GM12878 (cell line): Measurements from ENCODE around the gene RDH5. TPM values are rescaled to one million over a fixed set of nuclear protein-coding genes. Genes with fewer than 3 reads are reported as not detected.

Source experiments
- ATAC-seq: fragments of 200-7000 bp; cut with Tn5 transposase; 3 replicates; pipeline ENCODE4 v1.9.1; 2020; ENCODE audit warnings: mild to moderate bottlenecking, moderate library complexity
- BruUV-seq: library from RNA; stranded (reverse); fragments of 400-500 nt; replicated peaks from 2 replicates; lab custom pipeline; 2021; lab: Mats Ljungman, UMichigan
- CTCF ChIA-PET: fragments of 300-600 bp; sonication (Branson Sonifier 250); formaldehyde crosslinking; extraction: SDS; loops from one replicate; lab custom pipeline; 2021; ENCODE audit warnings: inconsistent platforms; lab: Yijun Ruan, JAX
- POLR2A ChIA-PET: fragments of 350-600 bp; formaldehyde crosslinking; extraction: SDS; loops from one replicate; lab custom pipeline; 2021; ENCODE audit warnings: inconsistent platforms; lab: Charles Lee
- RAD21 ChIA-PET: fragments of 300-600 bp; sonication (Branson Sonifier 250); formaldehyde crosslinking; loops from one replicate; lab custom pipeline; 2023; ENCODE audit warnings: antibody characterized with exemption; ENCODE audit not compliant: unreplicated experiment; lab: Charles Lee
- SMC1A ChIA-PET: fragments of 300-600 bp; sonication (Branson Sonifier 250); formaldehyde crosslinking; loops from one replicate; lab custom pipeline; 2023; ENCODE audit not compliant: unreplicated experiment, uncharacterized antibody; lab: Charles Lee
- DNase-seq: peaks from one replicate; pipeline ENCODE4 v3.0.0-alpha.2; 2011; ENCODE audit warnings: low read depth, low spot score
- FAIRE-seq: peaks from 3 replicates; lab custom pipeline; 2011; peaks lifted over from hg19 to GRCh38; lab: Jason Lieb, UNC
- H2AFZ ChIP-seq: 2 replicates; pipeline ENCODE4 v1.6.0; 2011; ENCODE audit warnings: low read depth, low read length, control low read depth; ENCODE audit not compliant: control insufficient read depth
- H3K27ac ChIP-seq: 2 replicates; pipeline ENCODE4 v1.5.1; 2011; ENCODE audit warnings: control low read depth; ENCODE audit not compliant: control insufficient read depth, insufficient read depth
- H3K27me3 ChIP-seq, 2 experiments: replicated peaks in 1 of 2; 2 replicates each; pipeline versions ENCODE4 v1.6.0 to v1.6.1; 2011; ENCODE audit warnings: low read length in 1 of 2; ENCODE audit not compliant: control insufficient read depth in 2 of 2, insufficient read depth in 2 of 2
- H3K36me3 ChIP-seq, 2 experiments: 2 replicates each; pipeline ENCODE4 v1.5.1; 2011; ENCODE audit warnings: low read length in 1 of 2; ENCODE audit not compliant: control insufficient read depth in 2 of 2, insufficient read depth in 2 of 2
- H3K4me1 ChIP-seq: 2 replicates; pipeline ENCODE4 v1.6.1; 2011; ENCODE audit warnings: mild to moderate bottlenecking, low read length, moderate library complexity, mixed read lengths; ENCODE audit not compliant: control insufficient read depth, insufficient read depth
- H3K4me2 ChIP-seq: 2 replicates; pipeline ENCODE4 v1.6.0; 2011; ENCODE audit warnings: control low read depth; ENCODE audit not compliant: control insufficient read depth, insufficient read depth
- H3K4me3 ChIP-seq: fragments of 200-600 bp; sonication (generic); 2 replicates; pipeline ENCODE4 v1.5.1; 2016
- H3K79me2 ChIP-seq: 2 replicates; pipeline ENCODE4 v1.6.0; 2011; ENCODE audit warnings: low read length; ENCODE audit not compliant: control insufficient read depth, insufficient read depth
- H3K9ac ChIP-seq: 2 replicates; pipeline ENCODE4 v1.8.0; 2011; ENCODE audit warnings: low read length, control low read depth, mixed read lengths; ENCODE audit not compliant: control insufficient read depth, insufficient read depth
- H3K9me3 ChIP-seq: replicated peaks from 3 replicates; pipeline ENCODE4 v1.5.1; 2011; ENCODE audit warnings: mild to moderate bottlenecking, low read length; ENCODE audit not compliant: control insufficient read depth, insufficient read depth
- H4K20me1 ChIP-seq: 2 replicates; pipeline ENCODE4 v1.6.0; 2011; ENCODE audit not compliant: control insufficient read depth, insufficient read depth
- CBX3 ChIP-seq: fragments of 200-600 bp; sonication (generic); IDR thresholded peaks from 2 replicates; pipeline ENCODE4 v1.6.1; 2016; ENCODE audit warnings: low read depth, borderline replicate concordance
- EP300 ChIP-seq, 2 experiments: fragments of 150-350 bp in 1 of 2; IDR thresholded peaks; 2 replicates each; pipeline ENCODE4 v1.6.1; 2011 to 2012; ENCODE audit warnings: low read depth in 2 of 2, low read length in 2 of 2, borderline replicate concordance in 1 of 2, improper control_type of control experiment in 1 of 2, inconsistent platforms in 1 of 2; ENCODE audit not compliant: control insufficient read depth in 1 of 2
- GABPA ChIP-seq: IDR thresholded peaks from 2 replicates; pipeline ENCODE4 v1.6.1; 2014; ENCODE audit warnings: antibody characterized with exemption, low read depth, mild to moderate bottlenecking, inconsistent platforms
- IKZF1 ChIP-seq: fragments of 450-650 bp; conservative IDR thresholded peaks from 2 replicates; pipeline ENCODE4 v1.6.1; 2017; ENCODE audit warnings: antibody characterized with exemption, mild to moderate bottlenecking
- NFYA ChIP-seq: IDR thresholded peaks from 2 replicates; pipeline ENCODE4 v1.6.1; 2011; ENCODE audit warnings: low read depth, mild to moderate bottlenecking, low read length, improper control_type of control experiment, borderline replicate concordance
- PBX3 ChIP-seq: IDR thresholded peaks from 2 replicates; pipeline ENCODE4 v1.6.1; 2011; ENCODE audit warnings: mild to moderate bottlenecking, low read depth, low read length, moderate library complexity; ENCODE audit not compliant: insufficient replicate concordance
- SMAD5 ChIP-seq: IDR thresholded peaks from 2 replicates; pipeline ENCODE4 v1.6.1; 2016; ENCODE audit warnings: antibody characterized with exemption, low read depth
- SREBF2 ChIP-seq: IDR thresholded peaks from 2 replicates; pipeline ENCODE4 v1.6.1; 2012; ENCODE audit warnings: mild to moderate bottlenecking, low read length
- TAF1 ChIP-seq: IDR thresholded peaks from 2 replicates; pipeline ENCODE4 v1.6.1; 2011; ENCODE audit warnings: mild to moderate bottlenecking, low read depth, low read length, borderline replicate concordance
- TARDBP ChIP-seq: IDR thresholded peaks from 2 replicates; pipeline ENCODE4 v1.6.1; 2016; ENCODE audit warnings: borderline replicate concordance
- TCF7 ChIP-seq: IDR thresholded peaks from 2 replicates; pipeline ENCODE4 v1.6.1; 2014; ENCODE audit warnings: antibody characterized with exemption, borderline replicate concordance
- WGBS: methylation state at CpG from one replicate; pipeline ENCODE4 v1.1.6; 2016; ENCODE audit warnings: low lambda C conversion rate; ENCODE audit not compliant: insufficient replicate concordance, insufficient coverage; ENCODE audit errors: missing lambda C conversion rate; 5-methylcytosine and 5-hydroxymethylcytosine counted together
- in situ Hi-C: fragments of 300-500 bp; cut with MboI; formaldehyde crosslinking; loops from 9 replicates; pipeline ENCODE4 v1.14.3; 2018; ENCODE audit warnings: mixed read lengths
- intact Hi-C: fragments of 100-400 bp; cut with micrococcal nuclease; formaldehyde crosslinking; loops from one replicate; pipeline ENCODE4 v1.14.2; 2022; ENCODE audit not compliant: unreplicated experiment
- polyA plus RNA-seq, 11 experiments: library from polyadenylated mRNA; depleted of rRNA in 4 of 11; unstranded in 6 of 11; stranded (reverse) in 5 of 11; fragments of >200 nt; fragmentation: Nextera tagmentation in 4 of 11; fragmentation: Illumina TruSeq in 1 of 11; extraction: Ambion mirVana in 4 of 11; extraction: Trizol in 1 of 11; gene quantifications; 1 replicate in 1 of 11; 2 replicates in 10 of 11; pipeline versions ENCODE4 v1.2.1 to v1.2.3, GENCODE V29; 2011 to 2016; ENCODE audit warnings: inconsistent platforms in 2 of 11, missing spikeins in 2 of 11, low read depth in 1 of 11
- total RNA-seq, 4 experiments: library from RNA; depleted of rRNA in 3 of 4; stranded (reverse); fragments of >200 nt in 3 of 4; fragmentation: Illumina TruSeq in 1 of 4; extraction: Trizol in 1 of 4; gene quantifications; 2 replicates each; pipeline versions ENCODE4 v1.2.1 to v1.2.3, GENCODE V29; 2013 to 2021

Gene RDH5
- total and polyA plus RNA-seq, 10 of the 15 experiments (the other 5 are each of a cell fraction or from before 2014, with no cell fraction given): 2.6 to 11.6 (median 7.3) TPM

- H4K20me1 ChIP-seq: no peaks in the 10 kb centered on the region
- intact Hi-C loops: no loop called here
- ChIA-PET POLR2A (interaction anchor here (0.6 to 2.0 kb wide), 6 partner anchors 13 to 299 kb away, joined by 3 to 11 read pairs (median 4); partner anchors contain the start of genes CD63, DNAJC14 and PYM1), SMC1A (interaction anchor here (1.0 to 5.2 kb wide), 7 partner anchors 13 to 299 kb away, joined by 3 to 51 read pairs (median 4); partner anchors contain the start of gene DNAJC14), RAD21 (interaction anchor here (1.2 to 2.7 kb wide), 4 partner anchors 76 to 448 kb away, joined by 3 to 11 read pairs (median 4); partner anchors contain the start of genes ORMDL2, PA2G4 and SARNP), CTCF (interaction anchor here (0.6 to 6.5 kb wide), 18 partner anchors 8 to 302 kb away, joined by 3 to 80 read pairs (median 4); partner anchors contain the start of genes ORMDL2, SARNP and SUOX)
- H2AFZ ChIP-seq: peak overlapping the region; percentile 61
- H3K9me3 ChIP-seq: no peaks in the 10 kb centered on the region
- peak overlapping the region; percentile 78 for H3K4me2 ChIP-seq
- no TSS peak for BruUV-seq
- no peak overlapping the region for H3K27ac ChIP-seq
- no peaks in the 10 kb centered on the region for H3K27me3 ChIP-seq
- no peak overlapping the region; the same call in 1 of the 2 replicates for H3K9ac ChIP-seq
- DNase-seq (no peak), ATAC-seq (no peak), FAIRE-seq (no peak)
- H3K79me2 ChIP-seq: peaks cover 2% of the 10 kb centered on the region
- H3K4me1 ChIP-seq: peaks cover 12% of the 10 kb centered on the region
- H3K36me3 ChIP-seq: no peaks in the 10 kb centered on the region
- TF ChIP-seq NFYA (no peak), SMAD5 (no peak), IKZF1 (no peak), TARDBP (no peak), GABPA (no peak), SREBF2 (no peak), PBX3 (no peak), EP300 (IDR thresholded peaks at IDR 0.05; ENCODE audit: borderline replicate concordance in 1 of 2, control insufficient read depth in 1 of 2, low read depth in 2 of 2, low read length in 2 of 2) (no peak), TAF1 (no peak), CBX3 (no peak), TCF7 (no peak)
- peak overlapping the region; percentile 82 for H3K4me3 ChIP-seq
- in situ Hi-C loops: no loop called here
- WGBS: 62% methylated on average over 3 of the region's 3 CpGs
Observed at GRCh38 chr12:55741931-55742680, 21.9 kb downstream of the RDH5 start.
